Panc1 (cell line): ENCODE measurements around the gene TBC1D22A. TPM values are rescaled to one million over a fixed set of nuclear protein-coding genes. Genes with fewer than 3 reads are reported as not detected.

Experiments
- ATAC-seq: fragments of 200-7000 bp; cut with Tn5 transposase; 2 replicates; pipeline ENCODE4 v1.9.1; 2020; ENCODE audit warnings: mild to moderate bottlenecking, moderate library complexity
- BruUV-seq: library from RNA; stranded (reverse); fragments of 400-500 nt; replicated peaks from 2 replicates; lab custom pipeline; 2021; lab: Mats Ljungman, UMichigan
- CTCF ChIA-PET: fragments of 300-600 bp; sonication (Branson Sonifier 250); formaldehyde crosslinking; loops from one replicate; lab custom pipeline; 2022; ENCODE audit warnings: antibody characterized with exemption; lab: Charles Lee
- POLR2A ChIA-PET: fragments of 300-600 bp; sonication (Branson Sonifier 250); formaldehyde crosslinking; loops from one replicate; lab custom pipeline; 2022; ENCODE audit warnings: antibody characterized with exemption; lab: Charles Lee
- DNase-seq: peaks from one replicate; pipeline ENCODE4 v3.0.0-alpha.2; 2010; ENCODE audit warnings: low read depth, low spot score
- H3K27ac ChIP-seq: 2 replicates; pipeline ENCODE4 v1.5.1; 2011; ENCODE audit warnings: mild to moderate bottlenecking, low read length, inconsistent platforms
- H3K27me3 ChIP-seq: fragments of 200-500 bp; sonication (Bioruptor generic); 2 replicates; pipeline ENCODE4 v1.6.0; 2014; ENCODE audit warnings: low read length, inconsistent platforms; ENCODE audit not compliant: control insufficient read depth, insufficient read depth
- H3K36me3 ChIP-seq: fragments of 200-500 bp; sonication (Bioruptor generic); 2 replicates; pipeline ENCODE4 v1.5.1; 2014; ENCODE audit warnings: inconsistent platforms, mild to moderate bottlenecking, low read length, moderate library complexity; ENCODE audit not compliant: control insufficient read depth, insufficient read depth
- H3K4me1 ChIP-seq: 2 replicates; pipeline ENCODE4 v1.5.1; 2011; ENCODE audit warnings: inconsistent platforms, mild to moderate bottlenecking, low read length, moderate library complexity; ENCODE audit not compliant: control insufficient read depth, insufficient read depth
- H3K4me3 ChIP-seq, 2 experiments: 2 replicates each; pipeline ENCODE4 v1.5.1; 2011 to 2012; ENCODE audit warnings: low read depth in 2 of 2, low read length in 2 of 2, mild to moderate bottlenecking in 2 of 2, inconsistent platforms in 1 of 2, moderate library complexity in 1 of 2
- H3K9me3 ChIP-seq: fragments of 200-500 bp; sonication (Bioruptor generic); 2 replicates; pipeline ENCODE4 v1.5.1; 2014; ENCODE audit warnings: low read depth, mild to moderate bottlenecking, inconsistent platforms, low read length, moderate library complexity; ENCODE audit not compliant: control insufficient read depth, insufficient read depth
- CTCF ChIP-seq: fragments of 450-650 bp; IDR thresholded peaks from 2 replicates; pipeline ENCODE4 v1.5.1; 2017; ENCODE audit warnings: mild to moderate bottlenecking
- POLR2AphosphoS5 ChIP-seq: IDR thresholded peaks from 2 replicates; pipeline ENCODE4 v1.6.1; 2012; ENCODE audit warnings: mild to moderate bottlenecking, low read depth, low read length, moderate library complexity
- SIN3A ChIP-seq: IDR thresholded peaks from 2 replicates; pipeline ENCODE4 v1.6.1; 2012; ENCODE audit warnings: low read depth, mild to moderate bottlenecking, low read length, moderate library complexity, borderline replicate concordance; ENCODE audit not compliant: insufficient read depth
- TCF7L2 ChIP-seq: IDR thresholded peaks from 2 replicates; pipeline ENCODE4 v1.6.1; 2011; ENCODE audit warnings: mild to moderate bottlenecking, low read depth, low read length, inconsistent platforms
- in situ Hi-C: cut with HindIII; loops from 2 replicates; pipeline ENCODE4 v1.10.0; 2016; ENCODE audit warnings: low sequenced_read_pairs, low pct_unique_long_range_greater_than_20kb
- intact Hi-C: fragments of 100-400 bp; cut with micrococcal nuclease; formaldehyde crosslinking; loops from one replicate; pipeline ENCODE4 v1.10.0; 2022; ENCODE audit not compliant: unreplicated experiment
- total RNA-seq: library from RNA; stranded (reverse); gene quantifications from one replicate; pipeline ENCODE4 v1.2.1, GENCODE V29; 2021; ENCODE audit not compliant: unreplicated experiment
- TF ChIP-seq, protein P1 (sequence below), 2 experiments: IDR thresholded peaks; 2 replicates each; pipeline ENCODE4 v1.6.1; 2011 to 2012; ENCODE audit warnings: low read depth in 2 of 2, control low read depth in 1 of 2, low read length in 1 of 2, mild to moderate bottlenecking in 1 of 2, moderate library complexity in 1 of 2; ENCODE audit not compliant: insufficient read depth in 1 of 2

Gene TBC1D22A
- total RNA-seq, 1 experiment from 2014 or later: 28.7 TPM

GRCh38 chr22:47144791-47145425, 382.5 kb downstream of the TBC1D22A start:
- intact Hi-C loops: no loop called here
- POLR2A ChIA-PET: no interaction called here
- CTCF ChIA-PET: no interaction called here
- Histone ChIP-seq H3K27me3 (no peaks in the 10 kb centered on the region), H3K4me3 (no peak overlapping the region), H3K9me3 (no peaks in the 10 kb centered on the region), H3K4me1 (no peaks in the 10 kb centered on the region), H3K27ac (no peak overlapping the region), H3K36me3 (no peaks in the 10 kb centered on the region)
- DNase-seq: no peak
- no peak for TF ChIP-seq CTCF
- in situ Hi-C loops: no loop called here
- no TSS peak for BruUV-seq
- ATAC-seq: no peak

DNA sequence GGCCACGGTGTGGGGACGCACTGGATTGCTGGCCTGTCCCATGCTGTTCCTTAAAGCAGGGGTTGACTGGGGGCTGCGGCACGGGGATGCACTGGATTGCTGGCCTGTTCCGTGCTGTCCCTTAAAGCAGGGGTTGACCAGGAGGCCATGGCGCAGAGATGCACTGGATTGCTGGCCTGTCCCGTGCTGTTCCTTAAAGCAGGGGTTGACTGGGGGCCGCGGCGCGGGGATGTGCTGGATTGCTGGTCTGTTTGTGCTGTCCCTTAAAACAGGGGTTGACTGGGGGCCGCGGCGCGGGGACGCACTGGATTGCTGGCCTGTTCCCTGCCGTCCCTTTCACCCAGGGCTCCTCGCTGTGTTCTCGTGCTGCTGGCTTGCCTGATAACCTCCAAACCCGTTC, 383.4 kb downstream of the TBC1D22A start:
- no peak for ATAC-seq
- TF ChIP-seq CTCF: no peak
- TF ChIP-seq SIN3A: no peak
- no peak for TF ChIP-seq TCF7L2
- TF ChIP-seq POLR2AphosphoS5: no peak
- TF ChIP-seq, protein P1, sequence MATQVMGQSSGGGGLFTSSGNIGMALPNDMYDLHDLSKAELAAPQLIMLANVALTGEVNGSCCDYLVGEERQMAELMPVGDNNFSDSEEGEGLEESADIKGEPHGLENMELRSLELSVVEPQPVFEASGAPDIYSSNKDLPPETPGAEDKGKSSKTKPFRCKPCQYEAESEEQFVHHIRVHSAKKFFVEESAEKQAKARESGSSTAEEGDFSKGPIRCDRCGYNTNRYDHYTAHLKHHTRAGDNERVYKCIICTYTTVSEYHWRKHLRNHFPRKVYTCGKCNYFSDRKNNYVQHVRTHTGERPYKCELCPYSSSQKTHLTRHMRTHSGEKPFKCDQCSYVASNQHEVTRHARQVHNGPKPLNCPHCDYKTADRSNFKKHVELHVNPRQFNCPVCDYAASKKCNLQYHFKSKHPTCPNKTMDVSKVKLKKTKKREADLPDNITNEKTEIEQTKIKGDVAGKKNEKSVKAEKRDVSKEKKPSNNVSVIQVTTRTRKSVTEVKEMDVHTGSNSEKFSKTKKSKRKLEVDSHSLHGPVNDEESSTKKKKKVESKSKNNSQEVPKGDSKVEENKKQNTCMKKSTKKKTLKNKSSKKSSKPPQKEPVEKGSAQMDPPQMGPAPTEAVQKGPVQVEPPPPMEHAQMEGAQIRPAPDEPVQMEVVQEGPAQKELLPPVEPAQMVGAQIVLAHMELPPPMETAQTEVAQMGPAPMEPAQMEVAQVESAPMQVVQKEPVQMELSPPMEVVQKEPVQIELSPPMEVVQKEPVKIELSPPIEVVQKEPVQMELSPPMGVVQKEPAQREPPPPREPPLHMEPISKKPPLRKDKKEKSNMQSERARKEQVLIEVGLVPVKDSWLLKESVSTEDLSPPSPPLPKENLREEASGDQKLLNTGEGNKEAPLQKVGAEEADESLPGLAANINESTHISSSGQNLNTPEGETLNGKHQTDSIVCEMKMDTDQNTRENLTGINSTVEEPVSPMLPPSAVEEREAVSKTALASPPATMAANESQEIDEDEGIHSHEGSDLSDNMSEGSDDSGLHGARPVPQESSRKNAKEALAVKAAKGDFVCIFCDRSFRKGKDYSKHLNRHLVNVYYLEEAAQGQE (IDR thresholded peaks at IDR 0.05; ENCODE audit: insufficient read depth in 1 of 2, low read depth in 2 of 2, low read length in 1 of 2): no peak

More for the DNA sequence above, 383.4 kb downstream of the TBC1D22A start:
- H3K4me3 ChIP-seq: no peak overlapping the region
- in situ Hi-C loops (no loop called here), intact Hi-C loops (no loop called here)
- BruUV-seq: no TSS peak
- no peaks in the 10 kb centered on the region for H3K9me3 ChIP-seq
- ChIA-PET CTCF (no interaction called here), POLR2A (no interaction called here)
- no peaks in the 10 kb centered on the region for H3K36me3 ChIP-seq
- no peak overlapping the region for H3K27ac ChIP-seq
- no peak for DNase-seq
- no peaks in the 10 kb centered on the region for H3K27me3 ChIP-seq
- no peaks in the 10 kb centered on the region for H3K4me1 ChIP-seq
